Eye (tissue), 1 donor: ENCODE measurements around the gene ZNF598.
A peak's percentile ranks its signal among the peaks of the same experiment; 100 is the strongest.

Experiments used
- DNase-seq: peaks from one replicate; pipeline ENCODE4 v3.0.0-alpha.2; 2015

ZNF598 gene

DNA sequence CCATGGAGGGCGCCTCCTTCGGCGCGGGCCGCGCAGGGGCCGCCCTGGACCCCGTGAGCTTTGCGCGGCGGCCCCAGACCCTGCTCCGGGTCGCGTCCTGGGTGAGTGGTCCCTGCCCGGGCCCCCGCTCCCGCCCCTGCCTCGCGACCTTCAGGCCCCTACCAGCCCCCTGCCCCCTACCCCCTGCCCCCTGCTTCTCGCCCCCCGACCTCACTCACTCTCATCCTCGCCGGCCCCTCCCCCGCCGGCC is 19.6 kb downstream of the ZNF598 start:
- no peak for DNase-seq

DNA sequence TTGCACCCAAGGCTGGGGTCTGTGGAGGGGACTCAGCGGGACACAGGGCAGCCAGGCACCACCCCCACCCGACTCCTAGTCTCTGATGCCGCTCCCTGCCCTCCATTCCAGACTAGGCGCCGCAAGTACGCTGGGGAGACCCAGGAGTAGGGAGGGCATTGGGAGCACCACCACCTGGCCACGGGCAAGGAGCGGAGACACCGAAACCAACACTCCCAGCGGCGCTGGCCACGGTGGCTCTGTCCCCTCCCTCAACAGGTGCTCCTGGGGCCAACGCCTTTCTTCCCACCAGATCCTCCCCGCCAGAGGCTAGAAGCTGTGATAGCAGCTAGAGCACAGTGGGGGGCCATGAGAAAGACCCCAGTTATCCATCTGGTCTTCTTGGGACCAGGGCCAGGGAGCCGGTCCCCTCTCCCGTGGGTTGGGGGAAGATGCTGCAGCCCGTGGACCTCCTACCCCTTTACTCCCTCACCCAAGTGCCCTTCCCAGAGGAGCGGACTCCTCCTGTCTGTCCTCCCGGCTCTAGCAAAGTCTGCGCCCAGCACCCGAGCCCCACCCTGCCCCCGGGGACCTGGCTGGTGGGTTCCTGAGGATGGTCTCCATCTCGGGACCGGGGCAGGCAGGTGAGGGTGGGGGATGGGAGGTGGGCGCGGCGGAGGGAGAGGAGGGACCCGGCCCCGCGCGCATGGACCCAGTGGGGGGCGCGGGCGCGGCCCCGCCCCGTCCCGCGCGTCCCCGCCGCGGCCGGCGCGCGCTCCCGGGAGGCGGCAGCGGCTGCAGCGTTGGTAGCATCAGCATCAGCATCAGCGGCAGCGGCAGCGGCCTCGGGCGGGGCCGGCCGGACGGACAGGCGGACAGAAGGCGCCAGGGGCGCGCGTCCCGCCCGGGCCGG is 20.2 kb downstream of the ZNF598 start, which contains the start of gene SYNGR3:
SYNGR3 (plus strand) TSS at position 762 of the 892 bp plus-strand sequence. CDS start 133 bp downstream, outside the sequence.
- DNase-seq = peak; percentile 49

DNA sequence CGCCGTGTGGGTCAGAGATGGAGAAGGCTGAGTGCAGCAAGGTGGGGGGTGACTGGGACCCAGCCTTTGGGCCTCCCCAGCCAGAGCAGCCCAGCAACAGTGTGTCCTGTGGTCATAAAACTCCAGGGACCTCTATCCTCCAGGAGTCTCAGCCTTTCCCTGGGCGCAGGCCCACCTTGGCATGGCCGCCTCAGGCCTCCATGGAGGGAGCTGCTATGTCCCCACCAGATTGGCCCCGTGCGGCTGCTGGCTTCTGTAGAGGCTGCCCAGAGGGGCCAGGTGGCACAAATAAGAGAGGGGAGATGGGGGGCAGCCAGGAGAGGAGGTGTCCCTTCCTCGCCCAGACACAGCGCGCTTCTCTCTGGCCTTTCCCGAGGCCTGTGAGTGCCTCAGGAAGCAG is 22.4 kb downstream of the ZNF598 start:
- DNase-seq = no peak

DNA sequence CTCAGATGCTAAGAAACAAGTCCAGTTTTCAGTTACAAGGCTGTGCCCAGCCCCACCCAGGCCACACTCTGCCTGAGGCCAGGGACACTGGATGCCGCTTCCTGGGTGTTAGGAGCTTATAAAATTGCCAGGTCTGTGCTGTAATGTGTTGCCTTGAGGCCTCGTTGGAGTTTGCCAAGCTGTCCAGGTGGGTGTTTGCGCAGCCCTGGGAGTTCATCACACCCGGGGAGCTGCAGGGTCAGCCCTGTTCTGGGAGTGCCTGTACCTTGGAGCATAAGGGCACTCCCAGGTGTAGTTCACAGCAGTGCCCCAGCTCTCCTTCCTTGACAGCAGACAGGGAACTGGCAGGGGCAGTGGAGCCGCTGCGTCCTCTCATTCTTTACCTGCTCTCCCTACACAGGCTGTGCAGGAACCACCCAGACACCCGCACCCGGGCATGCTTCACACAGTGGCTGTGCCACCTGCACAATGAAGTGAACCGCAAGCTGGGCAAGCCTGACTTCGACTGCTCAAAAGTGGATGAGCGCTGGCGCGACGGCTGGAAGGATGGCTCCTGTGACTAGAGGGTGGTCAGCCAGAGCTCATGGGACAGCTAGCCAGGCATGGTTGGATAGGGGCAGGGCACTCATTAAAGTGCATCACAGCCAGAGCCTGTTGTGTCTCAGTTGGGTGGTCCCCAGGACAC is 24.0 kb downstream of the ZNF598 start:
- no peak for DNase-seq

DNA sequence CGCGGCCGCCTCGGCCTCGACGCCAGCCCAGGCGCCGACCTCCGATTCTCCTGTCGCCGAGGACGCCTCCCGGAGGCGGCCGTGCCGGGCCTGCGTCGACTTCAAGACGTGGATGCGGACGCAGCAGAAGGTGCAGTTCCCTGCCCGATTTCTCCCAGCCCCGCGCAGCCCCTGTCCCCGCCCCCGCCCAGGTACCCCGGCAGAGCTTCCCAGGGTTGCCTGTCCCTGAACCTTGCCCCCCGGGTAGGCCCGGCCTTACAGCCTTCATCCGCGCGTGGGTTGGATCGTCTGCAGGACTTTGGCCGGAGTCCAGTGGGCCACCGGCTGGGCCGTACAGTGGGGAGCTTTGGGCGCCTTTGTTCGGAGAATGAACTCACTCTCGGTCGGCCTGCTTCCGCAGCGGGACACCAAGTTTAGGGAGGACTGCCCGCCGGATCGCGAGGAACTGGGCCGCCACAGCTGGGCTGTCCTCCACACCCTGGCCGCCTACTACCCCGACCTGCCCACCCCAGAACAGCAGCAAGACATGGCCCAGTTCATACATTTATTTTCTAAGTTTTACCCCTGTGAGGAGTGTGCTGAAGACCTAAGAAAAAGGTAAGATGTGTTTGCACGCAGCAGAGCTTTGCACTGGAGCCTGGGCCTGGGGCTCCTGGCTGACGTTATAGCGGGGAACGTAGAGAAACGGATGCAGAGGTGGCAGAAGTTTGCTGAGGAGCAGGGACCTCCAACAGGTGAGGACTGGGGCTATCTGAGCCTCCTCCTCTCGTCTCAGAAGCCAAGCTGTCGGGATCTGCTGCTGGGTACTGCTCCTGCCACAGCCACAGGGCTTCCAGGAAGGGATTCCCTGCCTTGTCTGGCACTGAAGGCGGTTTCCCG is 25.0 kb downstream of the ZNF598 start:
- no peak for DNase-seq

DNA sequence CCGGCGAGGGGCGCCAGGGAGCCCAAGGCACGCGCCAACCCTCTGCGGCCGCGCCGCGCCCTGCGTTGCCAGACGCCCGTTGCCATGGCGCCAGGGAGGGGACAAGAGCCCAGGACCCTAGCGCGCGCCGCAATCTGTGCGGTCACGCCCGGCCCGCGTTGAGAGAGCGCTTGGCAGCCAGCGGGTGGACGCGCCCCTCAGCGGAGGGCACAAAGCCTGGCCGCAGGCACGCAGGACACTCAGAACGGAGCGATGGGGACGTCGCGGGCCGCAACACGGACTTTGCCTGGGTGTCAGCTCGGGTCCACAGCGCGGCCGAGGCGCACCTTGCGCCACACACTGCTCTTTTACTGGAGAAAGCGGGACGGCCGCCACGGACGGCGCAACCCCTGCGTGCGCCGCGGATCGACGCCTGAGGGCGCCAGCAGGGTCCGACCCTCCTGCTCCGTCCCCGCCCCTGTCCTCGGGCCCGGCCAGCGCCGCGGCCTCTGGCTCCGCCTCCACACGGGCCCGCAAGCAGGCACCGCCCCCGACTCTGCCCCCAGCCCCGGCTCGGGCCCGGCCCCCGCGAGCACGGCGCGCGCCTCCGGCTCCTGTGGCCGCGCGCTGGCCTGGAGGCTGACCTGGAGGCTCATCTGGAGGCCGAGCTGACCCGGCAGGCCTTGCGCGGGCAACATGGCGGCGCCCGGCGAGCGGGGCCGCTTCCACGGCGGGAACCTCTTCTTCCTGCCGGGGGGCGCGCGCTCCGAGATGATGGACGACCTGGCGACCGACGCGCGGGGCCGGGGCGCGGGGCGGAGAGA is 25.9 kb downstream of the ZNF598 start, which contains the start of gene GFER:
GFER (plus strand) TSS at position 650 of the 803 bp plus-strand sequence; CDS start at position 676, 26 bp downstream.
- peak; percentile 96 for DNase-seq

DNA sequence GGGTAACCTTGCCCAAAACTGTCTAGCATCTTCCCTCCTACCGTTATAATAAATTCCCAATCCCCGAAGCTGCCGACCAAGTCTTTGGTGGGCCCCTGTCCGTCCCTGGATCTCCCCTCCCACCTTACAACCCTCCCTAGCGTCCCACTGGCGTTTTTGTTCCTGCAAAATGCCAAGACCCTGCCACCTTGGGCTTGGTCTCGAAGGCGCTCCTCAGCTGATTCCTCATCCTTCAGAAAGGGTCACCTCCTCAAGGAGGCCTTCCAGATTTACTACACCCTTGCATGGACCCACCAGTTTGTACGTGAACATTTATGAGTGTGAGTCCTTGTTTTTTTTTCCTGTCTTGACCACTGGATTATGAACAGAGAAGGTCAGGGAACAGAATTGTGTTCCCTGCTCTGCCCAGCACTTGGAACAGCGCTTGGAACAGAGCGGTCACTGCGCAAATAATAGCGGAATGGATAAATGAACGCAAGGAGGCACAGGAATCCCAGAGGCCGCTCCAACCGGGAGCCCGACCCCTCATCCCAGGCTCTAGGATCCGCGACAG is 26.6 kb downstream of the ZNF598 start:
- DNase-seq = no peak

DNA sequence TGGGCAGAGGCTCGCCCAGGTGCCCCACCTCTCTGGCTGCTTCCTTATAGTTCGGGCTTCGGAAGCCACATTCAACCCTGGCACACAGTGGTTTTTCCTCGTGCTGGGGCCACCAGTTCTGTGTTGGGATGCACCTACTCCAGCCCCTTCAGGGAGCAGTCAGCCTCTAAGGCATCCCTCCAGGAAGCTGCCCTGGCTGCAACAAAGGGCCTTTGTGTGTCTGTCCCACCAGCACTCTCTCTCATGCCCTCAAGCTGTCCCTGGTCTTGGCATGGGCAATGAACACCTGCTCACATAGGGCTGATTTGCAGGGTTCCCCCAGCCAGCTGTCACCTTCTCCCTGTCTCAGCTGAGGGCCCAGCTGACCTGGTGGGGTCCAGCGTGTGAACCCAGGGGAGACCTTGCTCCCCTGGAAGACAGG is 27.6 kb downstream of the ZNF598 start:
- peak; percentile 38 for DNase-seq

DNA sequence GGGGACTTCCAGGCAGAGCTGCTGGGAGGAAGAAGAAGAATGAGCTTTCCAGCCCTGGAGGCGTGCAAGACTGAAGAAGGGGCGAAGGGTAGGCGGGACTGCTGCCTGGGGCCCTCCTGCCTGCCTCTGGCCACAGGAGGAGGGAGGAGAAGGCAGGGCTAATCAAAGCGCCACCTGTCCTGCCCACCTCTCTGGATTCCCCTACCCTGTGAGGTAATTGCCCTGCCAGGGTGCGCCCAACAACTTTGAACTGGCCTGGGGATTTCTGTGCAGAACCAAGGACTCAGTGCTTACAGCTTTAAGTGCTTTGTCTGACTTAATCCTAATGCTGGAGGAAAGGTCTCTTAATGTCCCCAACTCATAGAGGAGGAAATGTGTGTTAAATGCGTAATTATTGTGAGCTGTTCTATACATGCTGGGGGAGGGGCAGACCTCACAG is 28.2 kb downstream of the ZNF598 start, which contains the start of gene NOXO1:
NOXO1 (minus strand) TSS at position 72 of the 439 bp plus-strand sequence. CDS start 290 bp downstream, outside the sequence.
- peak; percentile 30 for DNase-seq

DNA sequence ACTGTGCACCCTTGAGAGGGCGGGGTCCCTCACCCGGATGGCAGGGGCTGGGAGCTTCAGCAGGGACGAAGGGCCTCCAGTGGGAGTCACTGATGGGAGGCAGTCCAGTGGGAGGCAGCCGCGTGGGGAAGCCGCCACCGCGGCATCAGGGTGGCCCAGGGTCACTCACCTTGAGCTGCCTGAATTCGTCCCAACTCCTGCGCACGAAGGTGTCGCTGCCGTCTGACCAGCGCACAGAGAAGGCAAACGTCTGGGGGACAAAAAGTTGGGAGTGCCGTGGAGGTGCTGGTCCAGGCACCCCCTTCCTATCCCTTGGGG is 28.9 kb downstream of the ZNF598 start:
- DNase-seq = no peak

DNA sequence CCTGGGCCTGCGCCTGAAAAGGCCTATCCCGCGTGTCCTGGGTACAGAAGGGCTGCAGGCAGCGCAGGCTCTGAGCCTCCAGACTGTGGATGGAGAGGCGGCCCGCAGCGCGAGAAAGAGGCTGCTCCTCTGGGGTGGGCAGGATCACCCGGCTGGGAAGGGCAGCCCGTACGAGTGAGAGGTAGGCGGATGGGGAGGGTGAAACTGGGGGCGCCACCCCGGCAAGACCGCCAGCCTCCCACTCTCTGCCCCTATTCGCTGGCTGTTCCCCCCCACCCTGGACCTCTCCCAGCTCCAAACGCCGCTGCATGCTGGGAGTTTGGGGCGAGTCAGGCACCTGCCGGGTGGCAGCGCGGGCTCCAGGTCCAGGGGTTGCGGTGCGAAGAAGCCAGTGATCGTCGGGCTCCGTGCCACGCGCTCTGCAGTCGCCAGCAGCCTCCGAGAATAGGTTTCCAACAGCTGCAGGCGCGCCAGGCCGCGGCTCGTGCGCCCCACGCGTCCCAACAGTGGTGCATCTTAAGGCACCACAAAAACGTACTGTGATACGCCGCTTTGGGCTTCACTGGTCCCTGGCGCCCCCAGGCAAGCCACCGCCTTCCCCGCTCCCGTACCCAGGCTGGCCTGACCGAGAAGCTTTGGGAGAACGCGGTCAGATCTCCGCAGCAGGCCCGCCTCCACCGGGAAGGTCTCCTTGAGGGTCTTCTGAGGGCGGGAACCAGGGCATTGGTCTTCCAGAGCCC is 29.4 kb downstream of the ZNF598 start:
- DNase-seq = peak; percentile 43

DNA sequence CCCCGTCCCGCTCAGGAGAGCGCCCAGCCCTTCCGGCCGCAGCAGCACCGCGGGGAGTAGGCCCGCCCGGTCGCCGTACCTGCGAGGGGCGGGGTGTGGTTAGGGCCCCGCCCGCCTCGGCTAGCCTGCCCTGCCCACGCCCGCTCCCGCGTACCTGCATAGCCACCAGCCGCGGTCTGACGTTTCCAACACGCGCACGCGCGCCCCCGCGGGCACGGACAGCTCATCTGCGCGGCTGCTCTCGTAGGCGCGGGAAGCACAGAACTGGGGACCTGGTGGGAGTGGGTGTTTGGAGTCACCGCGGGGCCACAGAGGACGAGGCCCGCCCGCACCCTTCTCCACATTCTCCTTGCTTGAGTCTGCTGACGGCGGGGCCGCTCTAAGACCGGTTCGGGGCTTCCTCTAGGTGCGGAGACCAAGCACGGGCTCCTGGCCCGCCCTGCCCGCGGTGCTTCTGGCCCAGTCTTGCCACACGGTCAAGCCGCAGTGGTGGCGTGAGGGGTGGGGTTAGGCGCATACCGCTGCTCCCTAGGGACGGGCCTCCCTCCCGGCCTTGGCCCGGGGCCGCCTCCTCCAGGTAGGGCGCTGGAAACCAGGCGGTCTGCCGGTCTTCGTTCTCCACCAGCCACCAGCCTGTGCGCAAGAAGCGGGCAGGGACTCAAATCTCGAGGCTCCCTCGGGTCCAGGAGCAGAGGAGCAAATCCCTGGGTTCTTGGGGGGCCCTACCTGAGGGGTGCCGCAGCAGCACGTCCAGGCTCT is 30.2 kb downstream of the ZNF598 start:
- DNase-seq = peak; percentile 30

DNA sequence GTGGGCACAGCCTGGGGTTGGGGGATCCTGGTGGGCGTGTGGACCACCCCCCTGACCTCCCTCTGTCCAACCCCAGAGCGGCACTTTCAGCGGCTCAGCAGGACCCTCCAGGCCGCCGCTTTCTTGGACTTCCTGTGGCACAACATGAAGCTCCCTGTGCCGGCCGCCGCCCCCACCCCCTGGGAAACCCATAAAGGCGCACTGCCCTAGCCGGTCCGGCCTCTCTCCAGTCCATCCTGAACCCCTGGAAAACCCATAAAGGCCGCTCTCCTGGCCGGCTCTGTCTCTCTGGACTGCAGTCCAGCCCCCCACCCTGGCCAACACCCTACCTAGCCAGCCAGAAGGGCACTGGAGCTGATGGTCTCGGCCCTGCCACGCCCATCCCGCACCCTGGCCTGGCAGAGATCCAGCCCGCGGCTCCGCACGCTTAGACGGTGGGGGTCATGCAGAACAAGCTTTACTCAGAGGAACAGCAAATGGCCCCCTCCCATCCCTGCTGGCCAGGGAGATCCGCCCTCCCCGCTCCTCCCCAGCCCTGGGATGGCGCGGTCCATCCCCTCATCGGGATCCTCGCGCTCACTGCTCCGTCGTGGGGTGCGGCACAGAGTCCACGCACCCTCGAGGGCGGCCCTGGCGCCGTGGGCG is 31.0 kb downstream of the ZNF598 start:
- DNase-seq = no peak

DNA sequence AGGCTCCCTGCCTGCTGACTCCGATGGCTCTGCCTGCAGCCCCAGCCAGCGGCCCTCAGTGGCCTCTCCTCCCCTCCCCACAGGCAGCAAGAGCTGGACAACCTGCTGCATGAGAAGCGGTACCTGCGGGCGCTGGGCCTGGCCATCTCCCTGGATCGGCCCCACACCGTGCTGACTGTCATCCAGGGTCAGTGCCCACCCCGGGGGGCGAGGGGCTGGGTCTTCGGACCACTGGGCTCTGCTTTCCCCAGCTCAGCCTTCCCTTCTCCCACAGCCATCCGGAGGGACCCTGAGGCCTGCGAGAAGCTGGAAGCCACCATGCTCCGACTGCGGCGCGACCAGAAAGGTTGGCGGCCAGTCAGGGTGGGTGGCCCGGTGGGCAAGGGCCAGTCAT is 31.7 kb downstream of the ZNF598 start:
- no peak for DNase-seq

DNA sequence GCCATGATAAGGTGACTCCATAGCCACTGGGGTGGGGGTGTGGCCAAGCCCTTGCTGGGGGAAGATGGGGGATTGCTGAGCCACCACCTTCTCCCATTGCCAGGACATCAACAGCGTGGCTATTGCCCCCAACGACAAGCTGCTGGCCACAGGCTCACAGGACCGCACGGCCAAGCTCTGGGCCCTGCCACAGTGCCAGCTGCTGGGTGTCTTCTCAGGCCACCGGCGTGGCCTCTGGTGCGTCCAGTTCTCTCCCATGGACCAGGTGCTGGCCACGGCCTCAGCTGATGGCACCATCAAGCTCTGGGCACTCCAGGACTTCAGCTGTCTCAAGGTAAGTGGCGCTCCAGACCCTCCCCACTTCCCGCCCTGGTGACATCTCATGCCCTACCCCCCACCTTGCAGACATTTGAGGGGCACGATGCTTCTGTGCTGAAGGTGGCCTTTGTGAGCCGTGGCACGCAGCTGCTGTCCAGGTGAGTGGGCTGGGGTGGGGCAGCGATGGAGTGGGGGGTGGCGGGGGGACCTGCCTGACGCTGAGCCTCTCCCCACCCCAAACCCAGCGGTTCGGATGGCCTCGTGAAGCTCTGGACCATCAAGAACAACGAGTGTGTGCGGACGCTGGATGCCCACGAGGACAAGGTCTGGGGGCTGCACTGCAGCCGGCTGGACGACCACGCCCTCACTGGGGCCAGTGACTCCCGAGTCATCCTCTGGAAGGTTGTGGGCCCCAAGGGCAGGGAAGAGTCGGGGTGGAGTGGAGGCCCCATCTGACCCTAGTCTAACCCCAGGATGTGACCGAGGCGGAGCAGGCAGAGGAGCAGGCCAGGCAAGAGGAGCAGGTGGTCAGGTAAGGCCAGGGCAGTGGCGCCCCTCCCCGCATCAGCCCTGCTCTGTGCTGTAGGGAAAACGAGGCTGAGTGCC is 32.4 kb downstream of the ZNF598 start:
- DNase-seq = no peak

DNA sequence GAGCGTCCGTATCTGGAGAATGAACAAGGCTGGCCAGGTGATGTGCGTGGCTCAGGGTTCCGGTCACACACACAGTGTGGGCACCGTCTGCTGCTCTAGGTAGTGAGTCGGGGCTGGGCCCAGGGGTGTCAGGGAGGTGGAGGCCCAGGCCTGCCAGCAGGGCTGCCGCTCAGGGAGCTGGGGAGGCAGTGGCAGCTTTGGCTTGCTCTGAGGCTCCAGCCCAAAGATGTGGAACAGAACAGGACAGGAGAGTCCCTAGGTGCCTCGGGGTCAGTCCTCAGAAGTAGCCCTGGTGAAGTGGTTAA is 33.5 kb downstream of the ZNF598 start:
- no peak for DNase-seq

DNA sequence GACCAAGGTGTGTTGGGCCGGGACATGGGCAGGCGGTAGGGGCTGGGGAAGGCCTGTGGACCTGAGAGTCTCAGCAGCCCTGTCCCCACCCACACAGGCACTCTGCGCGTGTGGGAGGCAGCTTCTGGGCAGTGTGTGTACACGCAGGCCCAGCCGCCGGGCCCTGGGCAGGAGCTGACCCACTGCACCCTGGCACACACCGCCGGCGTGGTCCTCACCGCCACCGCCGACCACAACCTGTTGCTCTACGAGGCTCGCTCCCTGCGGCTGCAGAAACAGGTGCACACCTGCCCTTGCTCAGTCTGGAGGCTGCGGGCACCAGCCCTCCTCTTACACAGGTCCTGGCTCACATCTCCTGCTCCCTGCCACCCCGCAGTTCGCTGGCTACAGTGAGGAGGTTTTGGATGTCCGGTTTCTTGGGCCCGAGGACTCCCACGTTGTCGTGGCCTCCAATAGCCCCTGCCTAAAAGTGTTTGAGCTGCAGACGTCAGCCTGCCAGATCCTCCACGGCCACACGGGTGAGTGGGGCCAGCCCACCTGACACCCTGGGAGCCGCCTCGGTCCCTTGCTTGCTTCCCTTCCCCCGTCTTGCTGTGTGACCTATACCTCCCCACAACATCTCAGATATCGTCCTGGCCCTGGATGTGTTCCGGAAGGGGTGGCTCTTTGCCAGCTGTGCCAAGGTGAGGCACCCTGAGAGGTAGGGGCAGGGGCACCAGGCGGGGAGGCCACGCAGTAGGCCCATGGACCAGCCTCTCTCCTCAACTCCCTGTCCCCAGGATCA is 34.0 kb downstream of the ZNF598 start:
- no peak for DNase-seq
